GM12878 (cell line): ENCODE data around the gene PCDHGA4. TPM values are rescaled to one million over a fixed set of nuclear protein-coding genes. Genes with fewer than 3 reads are reported as not detected.

Experiments
- ATAC-seq: fragments of 200-7000 bp; cut with Tn5 transposase; 3 replicates; pipeline ENCODE4 v1.9.1; 2020; ENCODE audit warnings: mild to moderate bottlenecking, moderate library complexity
- BruUV-seq: library from RNA; stranded (reverse); fragments of 400-500 nt; replicated peaks from 2 replicates; lab custom pipeline; 2021; lab: Mats Ljungman, UMichigan
- CTCF ChIA-PET: fragments of 300-600 bp; sonication (Branson Sonifier 250); formaldehyde crosslinking; extraction: SDS; loops from one replicate; lab custom pipeline; 2021; ENCODE audit warnings: inconsistent platforms; lab: Yijun Ruan, JAX
- POLR2A ChIA-PET: fragments of 350-600 bp; formaldehyde crosslinking; extraction: SDS; loops from one replicate; lab custom pipeline; 2021; ENCODE audit warnings: inconsistent platforms; lab: Charles Lee
- RAD21 ChIA-PET: fragments of 300-600 bp; sonication (Branson Sonifier 250); formaldehyde crosslinking; loops from one replicate; lab custom pipeline; 2023; ENCODE audit warnings: antibody characterized with exemption; ENCODE audit not compliant: unreplicated experiment; lab: Charles Lee
- SMC1A ChIA-PET: fragments of 300-600 bp; sonication (Branson Sonifier 250); formaldehyde crosslinking; loops from one replicate; lab custom pipeline; 2023; ENCODE audit not compliant: unreplicated experiment, uncharacterized antibody; lab: Charles Lee
- DNase-seq: peaks from one replicate; pipeline ENCODE4 v3.0.0-alpha.2; 2011; ENCODE audit warnings: low read depth, low spot score
- FAIRE-seq: peaks from 3 replicates; lab custom pipeline; 2011; peaks lifted over from hg19 to GRCh38; lab: Jason Lieb, UNC
- H2AFZ ChIP-seq: 2 replicates; pipeline ENCODE4 v1.6.0; 2011; ENCODE audit warnings: low read depth, low read length, control low read depth; ENCODE audit not compliant: control insufficient read depth
- H3K27ac ChIP-seq: 2 replicates; pipeline ENCODE4 v1.5.1; 2011; ENCODE audit warnings: control low read depth; ENCODE audit not compliant: control insufficient read depth, insufficient read depth
- H3K27me3 ChIP-seq, 2 experiments: replicated peaks in 1 of 2; 2 replicates each; pipeline versions ENCODE4 v1.6.0 to v1.6.1; 2011; ENCODE audit warnings: low read length in 1 of 2; ENCODE audit not compliant: control insufficient read depth in 2 of 2, insufficient read depth in 2 of 2
- H3K36me3 ChIP-seq, 2 experiments: 2 replicates each; pipeline ENCODE4 v1.5.1; 2011; ENCODE audit warnings: low read length in 1 of 2; ENCODE audit not compliant: control insufficient read depth in 2 of 2, insufficient read depth in 2 of 2
- H3K4me1 ChIP-seq: 2 replicates; pipeline ENCODE4 v1.6.1; 2011; ENCODE audit warnings: mild to moderate bottlenecking, low read length, moderate library complexity, mixed read lengths; ENCODE audit not compliant: control insufficient read depth, insufficient read depth
- H3K4me2 ChIP-seq: 2 replicates; pipeline ENCODE4 v1.6.0; 2011; ENCODE audit warnings: control low read depth; ENCODE audit not compliant: control insufficient read depth, insufficient read depth
- H3K4me3 ChIP-seq: fragments of 200-600 bp; sonication (generic); 2 replicates; pipeline ENCODE4 v1.5.1; 2016
- H3K79me2 ChIP-seq: 2 replicates; pipeline ENCODE4 v1.6.0; 2011; ENCODE audit warnings: low read length; ENCODE audit not compliant: control insufficient read depth, insufficient read depth
- H3K9ac ChIP-seq: 2 replicates; pipeline ENCODE4 v1.8.0; 2011; ENCODE audit warnings: low read length, control low read depth, mixed read lengths; ENCODE audit not compliant: control insufficient read depth, insufficient read depth
- H3K9me3 ChIP-seq: replicated peaks from 3 replicates; pipeline ENCODE4 v1.5.1; 2011; ENCODE audit warnings: mild to moderate bottlenecking, low read length; ENCODE audit not compliant: control insufficient read depth, insufficient read depth
- H4K20me1 ChIP-seq: 2 replicates; pipeline ENCODE4 v1.6.0; 2011; ENCODE audit not compliant: control insufficient read depth, insufficient read depth
- EP300 ChIP-seq, 2 experiments: fragments of 150-350 bp in 1 of 2; IDR thresholded peaks; 2 replicates each; pipeline ENCODE4 v1.6.1; 2011 to 2012; ENCODE audit warnings: low read depth in 2 of 2, low read length in 2 of 2, borderline replicate concordance in 1 of 2, improper control_type of control experiment in 1 of 2, inconsistent platforms in 1 of 2; ENCODE audit not compliant: control insufficient read depth in 1 of 2
- KAT2A ChIP-seq: conservative IDR thresholded peaks from 2 replicates; pipeline ENCODE4 v1.6.1; 2011; ENCODE audit warnings: low read depth, low read length; ENCODE audit not compliant: control insufficient read depth
- KDM1A ChIP-seq: fragments of 200-600 bp; sonication (generic); IDR thresholded peaks from 2 replicates; pipeline ENCODE4 v1.6.1; 2016; ENCODE audit warnings: borderline replicate concordance
- NFIC ChIP-seq: IDR thresholded peaks from 2 replicates; pipeline ENCODE4 v1.6.1; 2012; ENCODE audit warnings: low read depth, mild to moderate bottlenecking, inconsistent platforms, low read length, moderate library complexity
- PAX5 ChIP-seq: IDR thresholded peaks from 2 replicates; pipeline ENCODE4 v1.6.1; 2011; ENCODE audit warnings: low read depth, low read length, borderline replicate concordance
- PAX8 ChIP-seq: fragments of 450-650 bp; IDR thresholded peaks from 2 replicates; pipeline ENCODE4 v1.6.1; 2017; ENCODE audit warnings: mild to moderate bottlenecking, moderate library complexity
- SMC3 ChIP-seq: IDR thresholded peaks from 2 replicates; pipeline ENCODE4 v1.6.1; 2011; ENCODE audit warnings: low read length, improper control_type of control experiment, borderline replicate concordance
- WGBS: methylation state at CpG from one replicate; pipeline ENCODE4 v1.1.6; 2016; ENCODE audit warnings: low lambda C conversion rate; ENCODE audit not compliant: insufficient replicate concordance, insufficient coverage; ENCODE audit errors: missing lambda C conversion rate; 5-methylcytosine and 5-hydroxymethylcytosine counted together
- in situ Hi-C: fragments of 300-500 bp; cut with MboI; formaldehyde crosslinking; loops from 9 replicates; pipeline ENCODE4 v1.14.3; 2018; ENCODE audit warnings: mixed read lengths
- intact Hi-C: fragments of 100-400 bp; cut with micrococcal nuclease; formaldehyde crosslinking; loops from one replicate; pipeline ENCODE4 v1.14.2; 2022; ENCODE audit not compliant: unreplicated experiment
- polyA plus RNA-seq, 11 experiments: library from polyadenylated mRNA; depleted of rRNA in 4 of 11; unstranded in 6 of 11; stranded (reverse) in 5 of 11; fragments of >200 nt; fragmentation: Nextera tagmentation in 4 of 11; fragmentation: Illumina TruSeq in 1 of 11; extraction: Ambion mirVana in 4 of 11; extraction: Trizol in 1 of 11; gene quantifications; 1 replicate in 1 of 11; 2 replicates in 10 of 11; pipeline versions ENCODE4 v1.2.1 to v1.2.3, GENCODE V29; 2011 to 2016; ENCODE audit warnings: inconsistent platforms in 2 of 11, missing spikeins in 2 of 11, low read depth in 1 of 11
- total RNA-seq, 4 experiments: library from RNA; depleted of rRNA in 3 of 4; stranded (reverse); fragments of >200 nt in 3 of 4; fragmentation: Illumina TruSeq in 1 of 4; extraction: Trizol in 1 of 4; gene quantifications; 2 replicates each; pipeline versions ENCODE4 v1.2.1 to v1.2.3, GENCODE V29; 2013 to 2021

PCDHGA4 gene
- total and polyA plus RNA-seq, 10 of the 15 experiments (the other 5 are each of a cell fraction or from before 2014, with no cell fraction given): 0.09 to 0.17 (median 0.13) TPM; not detected in 3

DNA sequence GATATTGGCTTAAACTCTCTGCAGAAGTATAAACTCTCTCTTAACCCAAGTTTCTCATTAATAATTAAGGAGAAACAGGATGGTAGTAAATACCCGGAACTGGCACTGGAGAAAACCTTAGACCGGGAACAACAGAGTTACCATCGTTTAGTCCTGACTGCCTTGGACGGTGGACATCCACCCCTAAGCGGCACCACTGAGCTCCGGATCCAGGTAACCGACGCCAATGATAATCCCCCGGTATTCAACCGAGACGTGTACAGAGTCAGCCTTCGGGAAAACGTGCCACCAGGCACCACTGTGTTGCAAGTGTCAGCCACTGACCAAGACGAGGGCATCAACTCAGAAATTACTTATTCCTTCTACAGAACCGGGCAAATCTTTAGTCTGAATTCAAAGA lies 43.8 kb downstream of the PCDHGA4 start (continued):
- TF ChIP-seq PAX8: no peak
- TF ChIP-seq KAT2A: no peak

- FAIRE-seq (no peak), ATAC-seq (no peak), DNase-seq (no peak)
- TF ChIP-seq SMC3 (no peak), EP300 (IDR thresholded peaks at IDR 0.05; ENCODE audit: borderline replicate concordance in 1 of 2, control insufficient read depth in 1 of 2, low read depth in 2 of 2, low read length in 2 of 2) (no peak), PAX5 (no peak), NFIC (no peak), KDM1A (no peak)
- H3K27ac ChIP-seq: no peak overlapping the region
- H3K79me2 ChIP-seq: no peaks in the 10 kb centered on the region
- WGBS: 88% methylated on average over 47 of the region's 61 CpGs
- no peak overlapping the region for H3K4me2 ChIP-seq
- no peaks in the 10 kb centered on the region for H3K27me3 ChIP-seq
- no peak overlapping the region for H3K4me3 ChIP-seq
- intact Hi-C loops: no loop called here
- H3K36me3 ChIP-seq: no peaks in the 10 kb centered on the region
- peaks cover 18% of the 10 kb centered on the region; the same call in 2 of the 3 replicates for H3K9me3 ChIP-seq
- no peaks in the 10 kb centered on the region for H3K4me1 ChIP-seq
- H2AFZ ChIP-seq: no peak overlapping the region
- POLR2A ChIA-PET: no interaction called here
- no peaks in the 10 kb centered on the region for H4K20me1 ChIP-seq
- SMC1A ChIA-PET: no interaction called here
- in situ Hi-C loops: no loop called here
- CTCF ChIA-PET: interaction anchor here (1.0 kb wide), 2 partner anchors 12 to 29 kb away, joined by 4 read pairs; partner anchors contain the start of genes PCDHGB3 and PCDHGB4
- H3K9ac ChIP-seq: no peak overlapping the region
- RAD21 ChIA-PET: no interaction called here
- BruUV-seq: no TSS peak
These were observed 44.9 kb downstream of the PCDHGA4 start for GRCh38 chr5:141399555-141400258.
